IMR-90 (cell line): ENCODE data around the gene PRSS58. TPM values are rescaled to one million over a fixed set of nuclear protein-coding genes. Genes with fewer than 3 reads are reported as not detected.

Experiments
- ATAC-seq: fragments of 200-7000 bp; cut with Tn5 transposase; 2 replicates; pipeline ENCODE4 v1.9.1; 2020; ENCODE audit warnings: low read depth, mild to moderate bottlenecking, moderate library complexity
- BruUV-seq: library from RNA; stranded (reverse); fragments of 400-500 nt; replicated peaks from 2 replicates; lab custom pipeline; 2021; lab: Mats Ljungman, UMichigan
- CTCF ChIA-PET: fragments of 300-600 bp; formaldehyde crosslinking; extraction: SDS; loops from one replicate; lab custom pipeline; 2021; ENCODE audit warnings: antibody characterized with exemption; lab: Yijun Ruan, JAX
- POLR2A ChIA-PET: fragments of 300-600 bp; sonication (Branson Sonifier 250); formaldehyde crosslinking; loops from one replicate; lab custom pipeline; 2022; ENCODE audit warnings: antibody characterized with exemption; ENCODE audit not compliant: unreplicated experiment; lab: Charles Lee
- DNase-seq: peaks from one replicate; pipeline ENCODE4 v3.0.0; 2013
- H2AFZ ChIP-seq: replicated peaks from 2 replicates; pipeline ENCODE3; 2013; ENCODE audit warnings: low read length, mild to moderate bottlenecking; ENCODE audit not compliant: poor library complexity
- H2AK5ac ChIP-seq: 2 replicates; pipeline ENCODE4 v1.6.1; 2013; ENCODE audit warnings: low read depth, low read length, inconsistent platforms
- H2AK9ac ChIP-seq: replicated peaks from 2 replicates; pipeline ENCODE3; 2013; ENCODE audit warnings: mild to moderate bottlenecking, low read depth, low read length, moderate library complexity; ENCODE audit not compliant: poor library complexity
- H2BK120ac ChIP-seq: 2 replicates; pipeline ENCODE4 v1.6.1; 2013; ENCODE audit warnings: low read depth, low read length, inconsistent platforms
- H2BK15ac ChIP-seq: 3 replicates; pipeline ENCODE4 v1.6.1; 2013; ENCODE audit warnings: low read depth, low read length, inconsistent platforms
- H2BK20ac ChIP-seq: 2 replicates; pipeline ENCODE4 v1.6.1; 2013; ENCODE audit warnings: low read depth, mild to moderate bottlenecking, inconsistent platforms, low read length, moderate library complexity
- H2BK5ac ChIP-seq: 2 replicates; pipeline ENCODE4 v1.6.1; 2013; ENCODE audit warnings: mild to moderate bottlenecking, low read depth, low read length, inconsistent platforms; ENCODE audit not compliant: poor library complexity, severe bottlenecking
- H3K14ac ChIP-seq: replicated peaks from 2 replicates; pipeline ENCODE4 v1.6.1; 2013; ENCODE audit warnings: low read depth, low read length, inconsistent platforms
- H3K18ac ChIP-seq: 2 replicates; pipeline ENCODE4 v1.6.1; 2013; ENCODE audit warnings: low read depth, low read length, control low read depth
- H3K23ac ChIP-seq: 2 replicates; pipeline ENCODE4 v1.6.1; 2013; ENCODE audit warnings: low read depth, low read length, inconsistent platforms
- H3K27ac ChIP-seq: 2 replicates; pipeline ENCODE4 v1.5.1; 2013; ENCODE audit warnings: mild to moderate bottlenecking, control low read depth, low read length; ENCODE audit not compliant: insufficient read depth
- H3K27me3 ChIP-seq: 2 replicates; pipeline ENCODE4 v1.6.1; 2013; ENCODE audit warnings: low read length; ENCODE audit not compliant: control insufficient read depth, insufficient read depth
- H3K36me3 ChIP-seq: 2 replicates; pipeline ENCODE4 v1.6.1; 2013; ENCODE audit warnings: low read length, mixed read lengths; ENCODE audit not compliant: control insufficient read depth, insufficient read depth
- H3K4ac ChIP-seq: 2 replicates; pipeline ENCODE4 v1.6.1; 2013; ENCODE audit warnings: low read depth, low read length, inconsistent platforms
- H3K4me1 ChIP-seq: 2 replicates; pipeline ENCODE4 v1.6.1; 2013; ENCODE audit warnings: low read length, mixed read lengths; ENCODE audit not compliant: control insufficient read depth, insufficient read depth
- H3K4me2 ChIP-seq: 2 replicates; pipeline ENCODE4 v1.6.1; 2013; ENCODE audit warnings: low read depth, mild to moderate bottlenecking, control low read depth, low read length, moderate library complexity
- H3K4me3 ChIP-seq: 2 replicates; pipeline ENCODE4 v1.5.1; 2013; ENCODE audit warnings: low read depth, mild to moderate bottlenecking, control low read depth, low read length, moderate library complexity; ENCODE audit not compliant: insufficient read depth
- H3K56ac ChIP-seq: 2 replicates; pipeline ENCODE4 v1.6.1; 2013; ENCODE audit warnings: low read length, inconsistent platforms; ENCODE audit not compliant: insufficient read depth; ENCODE audit errors: extremely low read depth
- H3K79me1 ChIP-seq, 2 experiments: 2 replicates each; pipeline ENCODE4 v1.6.1; 2013; ENCODE audit warnings: low read length in 2 of 2, inconsistent platforms in 1 of 2, low read depth in 1 of 2
- H3K9ac ChIP-seq: 2 replicates; pipeline ENCODE4 v1.6.1; 2013; ENCODE audit warnings: low read depth, low read length, control low read depth
- H3K9me1 ChIP-seq: 2 replicates; pipeline ENCODE4 v1.6.1; 2013; ENCODE audit warnings: low read length, inconsistent platforms; ENCODE audit not compliant: insufficient read depth
- H3K9me3 ChIP-seq: 2 replicates; pipeline ENCODE4 v1.6.1; 2013; ENCODE audit warnings: low read length; ENCODE audit not compliant: control insufficient read depth, insufficient read depth
- H4K20me1 ChIP-seq: 2 replicates; pipeline ENCODE4 v1.6.1; 2013; ENCODE audit warnings: low read length, inconsistent platforms; ENCODE audit not compliant: insufficient read depth
- H4K5ac ChIP-seq: 2 replicates; pipeline ENCODE4 v1.6.1; 2013; ENCODE audit warnings: mild to moderate bottlenecking, low read depth, low read length, control low read depth
- H4K8ac ChIP-seq, 2 experiments: 2 replicates each; pipeline ENCODE4 v1.6.1; 2013; ENCODE audit warnings: low read depth in 2 of 2, low read length in 2 of 2, control low read depth in 1 of 2, inconsistent platforms in 1 of 2
- H4K91ac ChIP-seq: 2 replicates; pipeline ENCODE4 v1.6.1; 2013; ENCODE audit warnings: low read depth, low read length, inconsistent platforms; ENCODE audit not compliant: insufficient read depth
- FOS ChIP-seq: fragments of 150-350 bp; IDR thresholded peaks from 2 replicates; pipeline ENCODE4 v1.6.1; 2016; ENCODE audit warnings: low read depth, low read length
- MXI1 ChIP-seq: IDR thresholded peaks from 2 replicates; pipeline ENCODE4 v1.6.1; 2012; ENCODE audit warnings: low read depth, mild to moderate bottlenecking, low read length, moderate library complexity, borderline replicate concordance
- NFE2L2 ChIP-seq: fragments of 150-350 bp; IDR thresholded peaks from 2 replicates; pipeline ENCODE4 v1.6.1; 2016; ENCODE audit warnings: low read depth, mild to moderate bottlenecking, low read length
- POLR2A ChIP-seq: IDR thresholded peaks from 2 replicates; pipeline ENCODE4 v1.6.1; 2012; ENCODE audit warnings: mild to moderate bottlenecking, low read depth, low read length
- RCOR1 ChIP-seq: IDR thresholded peaks from 2 replicates; pipeline ENCODE4 v1.6.1; 2012; ENCODE audit warnings: mild to moderate bottlenecking, low read length, improper control_type of control experiment; ENCODE audit not compliant: insufficient replicate concordance
- RFX5 ChIP-seq: IDR thresholded peaks from 2 replicates; pipeline ENCODE4 v1.8.0; 2012; ENCODE audit warnings: low read depth, mild to moderate bottlenecking, low read length, moderate library complexity
- SMC3 ChIP-seq: fragments of 150-350 bp; IDR thresholded peaks from 2 replicates; pipeline ENCODE4 v1.6.1; 2016; ENCODE audit warnings: low read depth, mild to moderate bottlenecking, antibody characterized with exemption, low read length, moderate library complexity
- WGBS, 2 experiments: methylation state at CpG; one replicate each; pipeline versions ENCODE4 v1.1.5 to v1.1.7; 2013; ENCODE audit warnings: missing lambda C conversion rate in 2 of 2; ENCODE audit not compliant: insufficient read length in 1 of 2; ENCODE audit errors: extremely low coverage in 2 of 2; 5-methylcytosine and 5-hydroxymethylcytosine counted together
- dilution Hi-C: fragments of 300-500 bp; cut with HindIII; formaldehyde crosslinking; loops from one replicate; pipeline ENCODE4 v1.14.3; 2018; ENCODE audit warnings: low sequenced_read_pairs; ENCODE audit not compliant: unreplicated experiment
- in situ Hi-C: fragments of 300-500 bp; cut with MboI; formaldehyde crosslinking; loops from 3 replicates; pipeline ENCODE4 v1.14.3; 2019; ENCODE audit warnings: low sequenced_read_pairs, inconsistent platforms, mixed read lengths
- intact Hi-C: fragments of 100-400 bp; cut with micrococcal nuclease; formaldehyde crosslinking; loops from 2 replicates; pipeline ENCODE4 v1.10.0; 2022
- polyA plus RNA-seq, 3 experiments: library from polyadenylated mRNA; depleted of rRNA; stranded (reverse); fragments of >200 nt; gene quantifications; 2 replicates each; pipeline ENCODE4 v1.2.3, GENCODE V29; 2012; ENCODE audit warnings: low replicate concordance in 1 of 3
- total RNA-seq: library from RNA; depleted of rRNA; stranded (reverse); fragments of >200 nt; gene quantifications from 2 replicates; pipeline ENCODE4 v1.2.3, GENCODE V29; 2012
- TF ChIP-seq, protein P1 (sequence below): fragments of 150-350 bp; IDR thresholded peaks from 2 replicates; pipeline ENCODE4 v1.6.1; 2016; ENCODE audit warnings: low read depth, mild to moderate bottlenecking, low read length, moderate library complexity, borderline replicate concordance
- TF ChIP-seq, protein P2 (sequence below): fragments of 150-350 bp; IDR thresholded peaks from 2 replicates; pipeline ENCODE4 v1.6.1; 2017; ENCODE audit warnings: mild to moderate bottlenecking, antibody characterized with exemption, low read length, low read depth

Gene PRSS58
- total and polyA plus RNA-seq, 2 of the 4 experiments (the other 2 are of a cell fraction) = not detected

DNA sequence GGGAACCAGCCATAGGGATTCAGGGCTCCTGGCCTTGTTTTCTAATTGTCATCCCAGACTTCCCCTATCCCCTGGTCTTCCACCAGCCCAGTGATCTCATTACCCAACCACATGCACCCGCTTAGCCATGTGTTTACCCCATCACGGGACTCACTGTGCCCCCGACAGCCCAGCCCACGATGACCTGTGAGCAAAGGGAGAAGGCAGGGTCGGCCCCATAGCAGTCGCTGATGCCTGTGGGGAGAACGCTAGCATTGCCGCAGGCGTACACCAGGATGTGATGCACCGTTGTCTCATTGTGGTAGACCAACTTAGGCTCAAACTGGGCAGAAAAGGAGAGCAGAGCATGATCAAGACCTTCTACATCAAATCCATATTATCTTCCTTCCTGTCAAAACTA, 14.0 kb downstream of the PRSS58 start:
- Histone ChIP-seq H3K4me2 (no peak overlapping the region), H2BK5ac (no peak overlapping the region), H4K5ac (no peak overlapping the region), H3K9me1 (no peaks in the 10 kb centered on the region), H2AK9ac (no peak overlapping the region), H4K20me1 (no peaks in the 10 kb centered on the region), H3K9me3 (peaks cover 34% of the 10 kb centered on the region), H3K4me1 (no peaks in the 10 kb centered on the region), H3K27me3 (no peaks in the 10 kb centered on the region), H3K14ac (no peak overlapping the region), H2AK5ac (no peak overlapping the region), H3K4ac (no peak overlapping the region), H2BK20ac (no peak overlapping the region), H3K36me3 (no peaks in the 10 kb centered on the region), H2BK15ac (no peak overlapping the region), H2AFZ (no peak overlapping the region), H3K9ac (no peak overlapping the region), H3K4me3 (no peak overlapping the region), H4K8ac (no peak overlapping the region), H3K18ac (no peak overlapping the region), H3K27ac (no peak overlapping the region), H2BK120ac (no peak overlapping the region), H3K23ac (no peak overlapping the region), H3K56ac (no peak overlapping the region), H3K79me1 (no peaks in the 10 kb centered on the region), H4K91ac (no peak overlapping the region)
- no peak for DNase-seq
- WGBS, 2 experiments = 59% methylated on average over 5 of the region's 10 CpGs; no CpG with 5 or more reads in 1 of the 2 experiments
- no peak for TF ChIP-seq FOS
- TF ChIP-seq RCOR1 = no peak
- TF ChIP-seq MXI1 = no peak
- TF ChIP-seq RFX5 = no peak
- TF ChIP-seq SMC3 = no peak
- TF ChIP-seq POLR2A = no peak
- TF ChIP-seq, protein P1, sequence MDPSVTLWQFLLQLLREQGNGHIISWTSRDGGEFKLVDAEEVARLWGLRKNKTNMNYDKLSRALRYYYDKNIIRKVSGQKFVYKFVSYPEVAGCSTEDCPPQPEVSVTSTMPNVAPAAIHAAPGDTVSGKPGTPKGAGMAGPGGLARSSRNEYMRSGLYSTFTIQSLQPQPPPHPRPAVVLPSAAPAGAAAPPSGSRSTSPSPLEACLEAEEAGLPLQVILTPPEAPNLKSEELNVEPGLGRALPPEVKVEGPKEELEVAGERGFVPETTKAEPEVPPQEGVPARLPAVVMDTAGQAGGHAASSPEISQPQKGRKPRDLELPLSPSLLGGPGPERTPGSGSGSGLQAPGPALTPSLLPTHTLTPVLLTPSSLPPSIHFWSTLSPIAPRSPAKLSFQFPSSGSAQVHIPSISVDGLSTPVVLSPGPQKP = no peak
- no peak for TF ChIP-seq NFE2L2
- TF ChIP-seq, protein P2, sequence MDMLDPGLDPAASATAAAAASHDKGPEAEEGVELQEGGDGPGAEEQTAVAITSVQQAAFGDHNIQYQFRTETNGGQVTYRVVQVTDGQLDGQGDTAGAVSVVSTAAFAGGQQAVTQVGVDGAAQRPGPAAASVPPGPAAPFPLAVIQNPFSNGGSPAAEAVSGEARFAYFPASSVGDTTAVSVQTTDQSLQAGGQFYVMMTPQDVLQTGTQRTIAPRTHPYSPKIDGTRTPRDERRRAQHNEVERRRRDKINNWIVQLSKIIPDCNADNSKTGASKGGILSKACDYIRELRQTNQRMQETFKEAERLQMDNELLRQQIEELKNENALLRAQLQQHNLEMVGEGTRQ = no peak
- in situ Hi-C loops (no loop called here), intact Hi-C loops (no loop called here), dilution Hi-C loops (no loop called here)
- CTCF ChIA-PET = no interaction called here
- ATAC-seq = no peak
- BruUV-seq = no TSS peak
- POLR2A ChIA-PET = no interaction called here
